ENCODE measurements around the gene SCIN. TPM values are rescaled to one million over a fixed set of nuclear protein-coding genes. Genes with fewer than 3 reads are reported as not detected.
"Not testable (repeated sequence)": the region's sequence is repeated elsewhere in the genome, so short reads cannot be mapped to it uniquely, and the experiment has no call there.

The SCIN gene
- not detected in 2 replicates for total RNA-seq (2022)
- not detected for Bru-seq, nascent RNA
- percentile 0 among the genes with signal in this experiment for BruChase-seq, experiment 1, labeled RNA remaining after a 6-hour chase
- BruChase-seq, experiment 2, labeled RNA remaining after a 2-hour chase, result percentile 2 among the genes with signal in this experiment
- long read RNA-seq, result 0 reads

GRCh38 chr7:12570534-12571461 lies at the start of gene SCIN:
SCIN (plus strand) TSS chr7:12570720; CDS start chr7:12570787, 67 bp downstream.
- Mint-ChIP-seq H3K4me1 (ENCODE audit: insufficient read depth, unreplicated experiment) (peaks cover 6% of the 10 kb centered on the region), H3K4me3 (ENCODE audit: unreplicated experiment) (peak within 1 kb of the TSS; percentile 67), H3K36me3 (ENCODE audit: insufficient read depth, unreplicated experiment) (no peaks in the 10 kb centered on the region), H3K27me3 (ENCODE audit: insufficient read depth, unreplicated experiment) (no peaks in the 10 kb centered on the region), H3K9me3 (ENCODE audit: unreplicated experiment) (no peaks in the 10 kb centered on the region), H3K27ac (ENCODE audit: low read depth, unreplicated experiment) (no peak within 1 kb of the TSS)
- TF ChIP-seq CTCF (IDR thresholded peaks at IDR 0.05; ENCODE audit: unreplicated experiment), result no peak
- BruUV-seq (replicated peaks), result no TSS peak
- ChIA-PET CTCF (interaction anchor here (0.6 to 1.3 kb wide), 4 partner anchors 46 to 56 kb away, joined by 3 to 6 read pairs (median 4); no protein-coding TSS in a partner anchor), POLR2A (interaction anchor here (0.6 to 1.0 kb wide), 3 partner anchors 13 to 19 kb away, joined by 3 read pairs; no protein-coding TSS in a partner anchor)
- peak; percentile 57 for DNase-seq (ENCODE audit: unreplicated experiment)
- intact Hi-C loops (cut with micrococcal nuclease), result no loop called here

- TF ChIP-seq CTCF (IDR thresholded peaks at IDR 0.05; ENCODE audit: unreplicated experiment), result peak; percentile 56
- Mint-ChIP-seq H3K27ac (ENCODE audit: low read depth, unreplicated experiment) (no peak overlapping the region), H3K9me3 (ENCODE audit: unreplicated experiment) (no peaks in the 10 kb centered on the region), H3K27me3 (ENCODE audit: insufficient read depth, unreplicated experiment) (peaks cover 35% of the 10 kb centered on the region), H3K4me3 (ENCODE audit: unreplicated experiment) (no peak overlapping the region), H3K36me3 (ENCODE audit: insufficient read depth, unreplicated experiment) (no peaks in the 10 kb centered on the region), H3K4me1 (ENCODE audit: insufficient read depth, unreplicated experiment) (no peaks in the 10 kb centered on the region)
- peak; percentile 56 for DNase-seq (ENCODE audit: unreplicated experiment)
- intact Hi-C loops (cut with micrococcal nuclease), result loop anchor here (1.0 to 5.0 kb wide), 4 partner anchors 99 to 738 kb away; no protein-coding TSS in a partner anchor
- CTCF ChIA-PET, result interaction anchor here (0.6 to 4.8 kb wide), 39 partner anchors 9 to 1562 kb away, joined by 3 to 119 read pairs (median 4); partner anchors contain the start of gene SCIN
- POLR2A ChIA-PET, result interaction anchor here (0.6 to 1.6 kb wide), 6 partner anchors 14 to 162 kb away, joined by 3 to 5 read pairs (median 4); partner anchors contain the start of gene ARL4A
- BruUV-seq (replicated peaks), result no TSS peak
Observed at GRCh38 chr7:12524794-12525386, 45.6 kb upstream of the SCIN start.

GRCh38 chr7:12526693-12527092 lies 43.8 kb upstream of the SCIN start:
- H3K4me3 Mint-ChIP-seq (ENCODE audit: unreplicated experiment); DNase-seq (ENCODE audit: unreplicated experiment); H3K4me1 Mint-ChIP-seq (ENCODE audit: insufficient read depth, unreplicated experiment); POLR2A ChIA-PET; H3K36me3 Mint-ChIP-seq (ENCODE audit: insufficient read depth, unreplicated experiment); BruUV-seq (replicated peaks); H3K9me3 Mint-ChIP-seq (ENCODE audit: unreplicated experiment); H3K27ac Mint-ChIP-seq (ENCODE audit: low read depth, unreplicated experiment): not testable (repeated sequence)
- H3K27me3 Mint-ChIP-seq (ENCODE audit: insufficient read depth, unreplicated experiment), result peaks cover 21% of the 10 kb centered on the region
- intact Hi-C loops (cut with micrococcal nuclease), result loop anchor here (5.0 kb wide), 1 partner anchor 591 kb away; no protein-coding TSS in a partner anchor
- CTCF ChIA-PET, result interaction anchor here (3.3 to 4.8 kb wide), 2 partner anchors 96 to 102 kb away, joined by 79 to 119 read pairs; no protein-coding TSS in a partner anchor

- peaks cover 11% of the 10 kb centered on the region for H3K27me3 Mint-ChIP-seq (ENCODE audit: insufficient read depth, unreplicated experiment)
- H3K9me3 Mint-ChIP-seq (ENCODE audit: unreplicated experiment); H3K36me3 Mint-ChIP-seq (ENCODE audit: insufficient read depth, unreplicated experiment); H3K4me1 Mint-ChIP-seq (ENCODE audit: insufficient read depth, unreplicated experiment); DNase-seq (ENCODE audit: unreplicated experiment); H3K27ac Mint-ChIP-seq (ENCODE audit: low read depth, unreplicated experiment); H3K4me3 Mint-ChIP-seq (ENCODE audit: unreplicated experiment); POLR2A ChIA-PET; BruUV-seq (replicated peaks): not testable (repeated sequence)
- intact Hi-C loops (cut with micrococcal nuclease), result loop anchor here (5.0 kb wide), 1 partner anchor 590 kb away; no protein-coding TSS in a partner anchor
- CTCF ChIA-PET, result interaction anchor here (4.8 kb wide), 1 partner anchor 95 kb away, joined by 119 read pairs; no protein-coding TSS in a partner anchor
Observed at GRCh38 chr7:12527670-12528069, 42.9 kb upstream of the SCIN start.

All from MCF 10A (cell line).